HEK293 (cell line): ENCODE data around the gene APOL2.

Source experiments
- CTCF ChIP-seq: fragments of 450-650 bp; formaldehyde crosslinking; IDR thresholded peaks from 2 replicates; pipeline ENCODE4 v1.5.1; 2016; ENCODE audit warnings: missing biosample characterization, missing genetic modification characterization
- GLI2 ChIP-seq: fragments of 450-650 bp; formaldehyde crosslinking; IDR thresholded peaks from 2 replicates; pipeline ENCODE4; 2017; ENCODE audit warnings: missing biosample characterization, missing genetic modification characterization, low read depth, borderline replicate concordance
- PRDM6 ChIP-seq: fragments of 450-650 bp; formaldehyde crosslinking; IDR thresholded peaks from 2 replicates; pipeline ENCODE4 v1.5.1; 2017; ENCODE audit warnings: missing biosample characterization, missing genetic modification characterization
- ZBTB1 ChIP-seq: fragments of 450-650 bp; formaldehyde crosslinking; IDR thresholded peaks from 2 replicates; pipeline ENCODE4 v1.5.1; 2016; ENCODE audit warnings: missing biosample characterization, missing genetic modification characterization
- ZBTB26 ChIP-seq: fragments of 450-650 bp; formaldehyde crosslinking; optimal IDR thresholded peaks from 2 replicates; pipeline ENCODE3; 2016; ENCODE audit warnings: missing biosample characterization, mild to moderate bottlenecking, missing genetic modification characterization
- ZFP69B ChIP-seq: fragments of 450-650 bp; formaldehyde crosslinking; IDR thresholded peaks from 2 replicates; pipeline ENCODE4 v1.5.1; 2016; ENCODE audit warnings: missing biosample characterization, missing genetic modification characterization
- ZNF423 ChIP-seq: fragments of 450-650 bp; formaldehyde crosslinking; IDR thresholded peaks from 2 replicates; pipeline ENCODE4 v1.5.1; 2016; ENCODE audit warnings: missing biosample characterization, missing genetic modification characterization
- ZNF449 ChIP-seq: fragments of 450-650 bp; formaldehyde crosslinking; IDR thresholded peaks from 2 replicates; pipeline ENCODE4 v1.5.1; 2017; ENCODE audit warnings: missing biosample characterization, mild to moderate bottlenecking, missing genetic modification characterization, moderate library complexity

- no peak for TF ChIP-seq GLI2 (tag by site-specific recombination)
- TF ChIP-seq ZBTB26 (tag by site-specific recombination) = no peak
- no peak for TF ChIP-seq ZNF423 (tag by site-specific recombination)
- no peak for TF ChIP-seq ZFP69B
- TF ChIP-seq CTCF (tag by site-specific recombination) = no peak
- TF ChIP-seq PRDM6 (tag by site-specific recombination) = no peak
- no peak for TF ChIP-seq ZBTB1
- TF ChIP-seq ZNF449 = no peak
Measured at GRCh38 chr22:36247955-36248354, 8.6 kb upstream of the APOL2 start.
